GM19372 (cell line): Measurements from ENCODE around the gene IL18RAP.

Experiments used
- ATAC-seq: cut with Tn5 transposase; IDR thresholded peaks from one replicate; pipeline ENCODE4 v1.9.1; 2021; ENCODE audit warnings: mild to moderate bottlenecking, low read depth, moderate library complexity; ENCODE audit not compliant: unreplicated experiment

The IL18RAP gene

GRCh38 chr2:102421890-102422759, 835 bp upstream of the IL18RAP start:
- no peak for ATAC-seq

- ATAC-seq = no peak
Measured at GRCh38 chr2:102423368-102423767, 408 bp downstream of the IL18RAP start.

GRCh38 chr2:102424754-102425153, 1.8 kb downstream of the IL18RAP start:
- ATAC-seq = peak; percentile 87

GRCh38 chr2:102425441-102426132, 2.6 kb downstream of the IL18RAP start:
- ATAC-seq = no peak

GRCh38 chr2:102427249-102427648, 4.3 kb downstream of the IL18RAP start:
- ATAC-seq = no peak

- ATAC-seq = no peak
Measured at GRCh38 chr2:102428573-102428972, 5.6 kb downstream of the IL18RAP start.

- ATAC-seq = no peak
Measured at GRCh38 chr2:102432386-102432785, 9.4 kb downstream of the IL18RAP start.

GRCh38 chr2:102433973-102434654, 11.2 kb downstream of the IL18RAP start:
- no peak for ATAC-seq

- peak; percentile 66 for ATAC-seq
Measured at GRCh38 chr2:102434655-102435381, 11.9 kb downstream of the IL18RAP start.

GRCh38 chr2:102435741-102436140, 12.8 kb downstream of the IL18RAP start:
- ATAC-seq = no peak

- no peak for ATAC-seq
Measured at GRCh38 chr2:102436323-102436722, 13.4 kb downstream of the IL18RAP start.

- ATAC-seq = no peak
Measured at GRCh38 chr2:102437122-102437521, 14.2 kb downstream of the IL18RAP start.

- ATAC-seq = no peak
Measured at GRCh38 chr2:102438111-102438510, 15.2 kb downstream of the IL18RAP start.

- ATAC-seq = no peak
Measured at GRCh38 chr2:102438578-102438977, 15.6 kb downstream of the IL18RAP start.

- ATAC-seq = no peak
Measured at GRCh38 chr2:102439065-102439695, 16.2 kb downstream of the IL18RAP start.

GRCh38 chr2:102442967-102443828, 20.2 kb downstream of the IL18RAP start:
- no peak for ATAC-seq

- ATAC-seq = no peak
Measured at GRCh38 chr2:102444233-102444632, 21.3 kb downstream of the IL18RAP start.

- no peak for ATAC-seq
Measured at GRCh38 chr2:102446936-102447335, 24.0 kb downstream of the IL18RAP start.

GRCh38 chr2:102449370-102449974, 26.5 kb downstream of the IL18RAP start:
- ATAC-seq = no peak
